Heart right ventricle (tissue), 16 donors: Measurements from ENCODE around the gene ARFGAP1. TPM values are rescaled to one million over a fixed set of nuclear protein-coding genes. Genes with fewer than 3 reads are reported as not detected.
A peak's percentile ranks its signal among the peaks of the same experiment; 100 is the strongest.

Experiments
- ATAC-seq, 8 donors: fragments of 200-7000 bp; cut with Tn5 transposase; one replicate each; pipeline ENCODE4 v1.9.1; 2020; ENCODE audit warnings: mild to moderate bottlenecking in 8 of 8, moderate library complexity in 8 of 8, moderate number of reproducible peaks in 1 of 8
- DNase-seq, 2 donors: peaks; one replicate each; pipeline ENCODE4 v3.0.0-alpha.2; 2020
- H3K27ac ChIP-seq, 10 donors: fragments of 200-600 bp; sonication (generic) in 2 of 10; one replicate each; pipeline versions ENCODE4 v1.5.0 to v1.8.0; 2020 to 2022; ENCODE audit warnings: mild to moderate bottlenecking in 3 of 10
- H3K27me3 ChIP-seq, 7 donors: fragments of 200-600 bp; one replicate each; pipeline ENCODE4 v1.8.0; 2021 to 2022; ENCODE audit warnings: mild to moderate bottlenecking in 2 of 7
- H3K36me3 ChIP-seq, 9 donors: fragments of 200-600 bp; sonication (generic) in 1 of 9; one replicate each; pipeline versions ENCODE4 v1.5.0 to v1.8.0; 2020 to 2022; ENCODE audit warnings: mild to moderate bottlenecking in 2 of 9
- H3K4me1 ChIP-seq, 9 donors: fragments of 200-600 bp; sonication (generic) in 1 of 9; one replicate each; pipeline versions ENCODE4 v1.5.0 to v1.8.0; 2020 to 2022; ENCODE audit warnings: mild to moderate bottlenecking in 4 of 9
- H3K4me3 ChIP-seq, 10 donors: fragments of 200-600 bp; sonication (generic) in 2 of 10; one replicate each; pipeline versions ENCODE4 v1.5.0 to v1.8.0; 2020 to 2022; ENCODE audit warnings: mild to moderate bottlenecking in 7 of 10, moderate library complexity in 2 of 10
- H3K9me3 ChIP-seq, 11 donors: fragments of 200-600 bp in 10 of 11; sonication (generic) in 2 of 11; one replicate each; pipeline versions ENCODE4 v1.5.0 to v1.8.0; 2013 to 2022; ENCODE audit warnings: mild to moderate bottlenecking in 2 of 11, control low read depth in 1 of 11, moderate library complexity in 1 of 11
- WGBS, 2 donors: extraction: QIAGEN DNeasy Blood & Tissue Kit; methylation state at CpG; one replicate each; pipeline ENCODE4 v1.1.7; 2013; ENCODE audit warnings: inconsistent platforms in 1 of 2; 5-methylcytosine and 5-hydroxymethylcytosine counted together
- intact Hi-C, 10 donors: fragments of 100-400 bp; cut with DNase I; formaldehyde crosslinking; loops; one replicate each; pipeline versions ENCODE4 v1.11.1 to v1.14.2; 2022
- polyA plus RNA-seq, 2 donors: library from polyadenylated mRNA; stranded (reverse); fragments of 200-250 nt; gene quantifications; one replicate each; pipeline ENCODE4 v1.2.3, GENCODE V29; 2013
- total RNA-seq, 10 donors: library from RNA; stranded (reverse); fragmentation: NEBNext Ultra II Directional in 3 of 10; extraction: Animal tissue kit (Norgen Biotek cat#: 25700) in 3 of 10; gene quantifications; one replicate each; pipeline versions ENCODE4 v1.2.1 to v1.2.4, GENCODE V29; 2021 to 2023
- TF ChIP-seq, protein P1 (sequence below), 9 donors: fragments of 200-600 bp; sonication (generic) in 2 of 9; IDR thresholded peaks; one replicate each; pipeline versions ENCODE4 v1.5.0 to v1.8.0; 2021 to 2022; ENCODE audit warnings: antibody characterized with exemption in 9 of 9, mild to moderate bottlenecking in 5 of 9, moderate library complexity in 1 of 9
- donor health status: Arrhythmogenic right ventricular cardiomyopathy.
- donor health status: ischemic (EF 13 %, LVEDD 7.1; RV severe dilation, severe dysfunction).
- donor health status: healthy with polysubstance abuse.
- donor health status: DM: no; HTN: yes; CAD: no.
- donor health status: DM: no; HTN: no; CAD: no.
- donor health status: ischemic (EF 25% LVEDD 6.9; RV normal size, moderate dysfunction).
- donor health status: ischemic (EF 25% LVEDD 5.7; RV mildly dilated, moderate dysfunction).
- donor health status: healthy.
- donor health status: DM: yes; HTN: yes; CAD: no.
- donor health status: Ischemic cardiomyopathy.
- donor health status: ischemic (EF 35%, LVEDD 5.7; RV mildly dilated, moderate dysfunction).
- donor health status: nonischemic (EF 11% LVEDD 7.7; RV severe dilation, severe dysfunction).
- donor health status: DM: yes; HTN: yes; CAD: no.
- donor health status: PGD.
- donor health status: ischemic (EF 29% LVEDD 5.4; RV normal size, mild dysfunction).
- donor health status: nonischemic (EF 23%, LVEDD 6.1; RV moderate dilation, normal function).

ARFGAP1 gene
- total and polyA plus RNA-seq, 12 donors: 20.4 to 72.6 (median 32.3) TPM

DNA sequence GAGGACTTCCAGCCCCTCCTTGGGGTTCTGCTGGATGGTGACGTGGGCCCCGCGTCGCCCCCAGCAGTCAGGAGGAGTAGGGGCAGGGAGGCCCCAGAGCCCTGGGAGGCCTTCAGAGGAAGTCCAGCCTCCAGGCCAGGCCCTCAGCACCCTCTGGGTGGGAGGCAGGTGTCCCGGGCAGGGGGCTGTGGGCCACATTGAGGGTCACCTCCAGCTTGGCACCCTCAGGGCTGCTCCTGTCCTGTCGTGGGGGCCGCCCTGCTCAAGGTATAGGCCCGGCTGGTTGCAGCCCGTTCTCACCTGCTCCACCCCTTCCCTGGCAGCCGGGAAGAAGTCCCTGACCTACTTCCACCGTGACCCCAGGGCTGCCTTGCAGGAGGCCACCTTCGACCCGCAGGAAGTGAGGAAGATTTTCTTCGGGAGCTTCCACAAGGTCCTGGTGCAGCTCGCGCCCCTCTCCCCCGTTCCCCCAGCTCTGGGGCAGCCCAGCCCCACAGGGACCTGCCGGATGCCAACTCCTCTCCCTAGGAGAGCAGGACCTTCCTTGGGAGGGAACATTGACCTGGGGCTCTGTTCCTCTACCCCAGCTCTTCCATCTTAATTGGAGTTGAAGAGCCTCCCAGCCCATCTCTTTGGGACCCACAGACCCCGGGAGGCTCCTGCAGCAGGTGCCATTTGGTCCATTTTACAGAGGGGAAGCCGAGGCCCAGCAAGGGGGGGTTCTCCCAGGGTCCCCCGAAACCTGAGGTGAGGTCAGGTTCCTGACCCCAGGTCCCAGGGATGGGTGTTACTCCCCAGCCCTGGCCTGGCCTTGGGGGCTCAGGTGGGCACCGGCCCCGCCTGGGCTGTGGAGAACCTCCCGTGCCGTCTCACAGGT lies 46.8 kb downstream of the ARFGAP1 start:
- TF ChIP-seq, protein P1, sequence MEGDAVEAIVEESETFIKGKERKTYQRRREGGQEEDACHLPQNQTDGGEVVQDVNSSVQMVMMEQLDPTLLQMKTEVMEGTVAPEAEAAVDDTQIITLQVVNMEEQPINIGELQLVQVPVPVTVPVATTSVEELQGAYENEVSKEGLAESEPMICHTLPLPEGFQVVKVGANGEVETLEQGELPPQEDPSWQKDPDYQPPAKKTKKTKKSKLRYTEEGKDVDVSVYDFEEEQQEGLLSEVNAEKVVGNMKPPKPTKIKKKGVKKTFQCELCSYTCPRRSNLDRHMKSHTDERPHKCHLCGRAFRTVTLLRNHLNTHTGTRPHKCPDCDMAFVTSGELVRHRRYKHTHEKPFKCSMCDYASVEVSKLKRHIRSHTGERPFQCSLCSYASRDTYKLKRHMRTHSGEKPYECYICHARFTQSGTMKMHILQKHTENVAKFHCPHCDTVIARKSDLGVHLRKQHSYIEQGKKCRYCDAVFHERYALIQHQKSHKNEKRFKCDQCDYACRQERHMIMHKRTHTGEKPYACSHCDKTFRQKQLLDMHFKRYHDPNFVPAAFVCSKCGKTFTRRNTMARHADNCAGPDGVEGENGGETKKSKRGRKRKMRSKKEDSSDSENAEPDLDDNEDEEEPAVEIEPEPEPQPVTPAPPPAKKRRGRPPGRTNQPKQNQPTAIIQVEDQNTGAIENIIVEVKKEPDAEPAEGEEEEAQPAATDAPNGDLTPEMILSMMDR (IDR thresholded peaks at IDR 0.05): no peak

DNA sequence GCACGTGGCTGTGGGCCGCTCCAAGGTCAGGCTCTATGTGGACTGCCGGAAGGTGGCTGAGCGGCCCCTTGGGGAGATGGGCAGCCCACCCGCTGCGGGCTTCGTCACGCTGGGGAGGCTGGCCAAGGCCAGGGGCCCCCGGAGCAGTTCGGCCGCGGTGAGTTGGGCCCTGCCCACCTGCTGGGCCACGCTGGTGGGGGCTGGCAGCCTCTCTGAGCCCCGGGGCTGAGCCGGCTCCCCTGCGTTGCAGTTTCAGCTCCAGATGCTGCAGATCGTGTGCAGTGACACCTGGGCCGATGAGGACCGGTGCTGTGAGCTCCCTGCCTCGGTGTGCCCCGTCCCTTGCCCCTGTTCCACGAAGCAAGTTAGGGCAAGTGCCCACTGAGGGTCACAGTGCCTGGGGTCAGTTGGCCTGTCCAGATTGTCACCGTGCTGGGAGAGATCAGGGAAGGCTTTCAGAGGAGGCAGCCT lies 47.5 kb downstream of the ARFGAP1 start:
- Histone ChIP-seq H3K4me3 (no peak overlapping the region), H3K9me3 (no peaks in the 10 kb centered on the region), H3K36me3 (no peaks in the 10 kb centered on the region), H3K27me3 (peaks cover 0 to 31% (median 10%) of the 10 kb centered on the region in 7 donors), H3K27ac (no peak overlapping the region), H3K4me1 (peaks cover 0 to 10% (median 0%) of the 10 kb centered on the region in 9 donors)
- DNase-seq (peak in 1 of 2 donors; percentile 5), ATAC-seq (no peak)
- 84% methylated on average over 22 to 23 of the region's 23 CpGs for WGBS, 2 donors
- intact Hi-C loops: no loop called here
- TF ChIP-seq, protein P1 (IDR thresholded peaks at IDR 0.05): no peak

More for the DNA sequence above, 46.8 kb downstream of the ARFGAP1 start:
- Histone ChIP-seq H3K27ac (no peak overlapping the region), H3K4me1 (peaks cover 0 to 10% (median 0%) of the 10 kb centered on the region in 9 donors), H3K9me3 (no peaks in the 10 kb centered on the region), H3K27me3 (peaks cover 0 to 27% (median 10%) of the 10 kb centered on the region in 7 donors), H3K4me3 (no peak overlapping the region), H3K36me3 (no peaks in the 10 kb centered on the region)
- 79% methylated on average over 25 of the region's 25 CpGs for WGBS, 2 donors
- intact Hi-C loops: no loop called here
- ATAC-seq: no peak
- DNase-seq: no peak

DNA sequence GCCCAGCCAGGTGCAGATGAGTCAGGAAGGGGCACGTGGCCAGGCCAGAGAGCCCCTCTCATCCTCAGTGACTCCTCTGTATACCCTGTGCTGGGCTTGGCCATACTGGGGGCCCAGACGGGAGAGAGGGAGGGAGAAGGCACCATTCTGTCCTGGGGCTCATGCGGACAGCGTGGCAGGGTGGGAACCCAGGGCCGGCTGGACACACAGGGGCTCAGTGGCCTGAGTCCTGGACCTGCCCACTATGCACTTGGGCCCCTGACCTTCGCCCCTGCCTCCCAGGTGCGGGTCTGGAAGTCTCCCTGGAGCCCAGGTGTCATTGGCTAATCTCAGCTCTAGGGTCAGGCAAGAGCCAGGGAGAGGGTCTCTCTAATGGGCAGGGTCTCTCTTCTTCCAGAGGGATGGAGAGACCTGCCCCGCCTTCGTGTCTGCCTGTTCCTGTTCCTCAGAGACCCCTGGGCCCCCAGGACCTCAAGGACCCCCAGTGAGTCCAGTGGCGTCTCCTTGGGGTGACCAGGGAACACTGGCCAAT lies 48.1 kb downstream of the ARFGAP1 start:
- TF ChIP-seq, protein P1 (IDR thresholded peaks at IDR 0.05): no peak
- no peaks in the 10 kb centered on the region for H3K36me3 ChIP-seq
- DNase-seq: peak in 1 of 2 donors; percentile 12
- no peaks in the 10 kb centered on the region for H3K9me3 ChIP-seq
- H3K4me1 ChIP-seq: peaks cover 0 to 10% (median 0%) of the 10 kb centered on the region in 9 donors
- no peak overlapping the region for H3K4me3 ChIP-seq
- intact Hi-C loops: no loop called here
- H3K27me3 ChIP-seq: peaks cover 0 to 31% (median 10%) of the 10 kb centered on the region in 7 donors
- H3K27ac ChIP-seq: no peak overlapping the region
- ATAC-seq: no peak
- WGBS, 2 donors: 70 to 76% methylated on average over 10 of the region's 10 CpGs

DNA sequence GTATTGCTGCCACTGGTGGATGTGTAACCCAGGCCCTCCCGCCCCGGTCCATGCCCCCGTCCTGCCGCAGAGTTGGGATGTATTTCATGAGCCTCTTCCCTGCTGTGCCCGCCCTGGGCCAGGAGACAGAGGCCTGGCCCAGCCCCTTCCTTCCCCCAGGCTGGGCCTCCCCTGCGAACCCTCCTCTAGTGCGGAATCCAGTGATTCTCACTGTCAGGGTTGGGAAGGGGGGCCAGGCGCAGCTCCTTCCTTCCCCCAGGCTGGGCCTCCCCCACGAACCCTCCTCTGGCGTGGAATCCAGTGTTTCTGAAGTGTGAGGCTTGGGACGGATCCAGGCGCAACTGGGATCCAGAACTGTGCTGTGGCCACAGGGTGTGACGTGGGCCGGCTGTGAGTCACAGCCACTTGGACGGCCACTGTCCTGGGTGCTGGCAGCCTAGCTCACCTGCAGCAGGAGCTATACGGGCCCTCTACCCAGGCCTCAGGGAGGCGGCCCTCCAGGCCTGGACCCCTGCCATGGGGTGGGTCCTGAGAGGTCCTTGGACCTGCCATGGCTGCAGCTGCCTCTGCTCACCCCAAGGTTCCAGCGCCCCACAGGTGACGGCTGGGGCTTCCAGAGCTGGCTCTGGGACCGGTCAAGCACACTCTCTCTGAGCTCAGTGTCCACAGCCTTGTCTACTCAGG lies 48.7 kb downstream of the ARFGAP1 start:
- TF ChIP-seq, protein P1 (IDR thresholded peaks at IDR 0.05): no peak
- ATAC-seq (peak; percentile 56 to 92 (median 68)), DNase-seq (peak; percentile 57 to 75)
- H3K9me3 ChIP-seq: peaks cover 0 to under 1% (median 0%) of the 10 kb centered on the region in 11 donors
- 54 to 62% methylated on average over 19 to 20 of the region's 20 CpGs for whole genome bisulfite sequencing, 2 donors
- no peaks in the 10 kb centered on the region for H3K36me3 ChIP-seq
- H3K27me3 ChIP-seq: peaks cover 0 to 31% (median 10%) of the 10 kb centered on the region in 7 donors
- no peak overlapping the region for H3K27ac ChIP-seq
- H3K4me3 ChIP-seq: no peak overlapping the region
- intact Hi-C loops: no loop called here
- H3K4me1 ChIP-seq: peaks cover 0 to 10% (median 0%) of the 10 kb centered on the region in 9 donors
